Stimulated activated CD8-positive, alpha-beta memory T cell treated with anti-CD3 and anti-CD28 coated beads, Interleukin-15, amount 100 ng/mL, for 1 hour (primary cell): ENCODE results near the gene VPS11.
"Not testable (repeated sequence)": the region's sequence is repeated elsewhere in the genome, so short reads cannot be mapped to it uniquely, and the experiment has no call there.

Experiments
- DNase-seq: peaks from one replicate; pipeline ENCODE4 v3.0.0-alpha.2; 2020; ENCODE audit warnings: low read depth

VPS11 gene

DNA sequence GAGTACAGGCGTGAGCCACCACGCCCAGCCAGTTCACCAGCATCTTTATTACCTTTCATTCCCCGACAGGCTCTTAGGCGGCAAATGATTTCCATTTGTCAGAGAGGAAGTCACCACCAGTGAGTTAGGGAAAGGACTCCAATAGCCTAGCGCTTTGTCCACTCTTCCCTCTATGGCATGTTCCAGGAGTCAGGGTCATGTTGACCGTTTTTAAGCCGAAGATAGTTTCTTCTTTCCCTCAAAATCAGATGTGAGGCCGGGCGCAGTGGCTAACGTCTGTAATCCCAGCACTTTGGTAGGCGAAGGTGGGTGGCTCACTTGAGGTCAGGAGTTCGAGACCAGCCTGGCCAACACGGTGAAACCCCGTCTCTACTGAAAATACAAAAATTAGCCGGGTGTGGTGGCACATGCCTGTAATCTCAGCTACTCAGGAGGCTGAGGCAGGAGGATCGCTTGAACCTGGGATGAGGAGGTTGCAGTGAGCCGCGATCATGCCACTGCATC, 35.6 kb downstream of the VPS11 start:
- DNase-seq = not testable (repeated sequence)

DNA sequence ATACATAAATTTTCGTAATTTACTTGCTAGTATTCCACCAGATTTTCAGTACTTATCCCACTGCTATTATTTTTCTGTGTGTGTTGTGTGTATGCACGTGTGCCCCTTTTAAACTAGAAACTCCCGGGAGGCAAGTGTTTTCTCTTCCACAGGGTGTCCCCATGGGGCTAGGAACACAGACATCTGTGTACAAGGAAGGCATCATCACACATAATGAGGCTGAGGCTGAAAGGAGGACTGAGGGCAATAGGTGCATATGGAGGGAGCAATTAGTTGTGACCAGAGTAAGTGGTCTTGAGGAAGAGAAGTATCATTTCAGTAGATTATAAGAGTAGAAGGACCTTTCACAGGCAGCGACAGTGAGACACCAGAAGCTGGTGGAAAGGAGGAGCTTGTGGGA, 36.2 kb downstream of the VPS11 start:
- no peak for DNase-seq

DNA sequence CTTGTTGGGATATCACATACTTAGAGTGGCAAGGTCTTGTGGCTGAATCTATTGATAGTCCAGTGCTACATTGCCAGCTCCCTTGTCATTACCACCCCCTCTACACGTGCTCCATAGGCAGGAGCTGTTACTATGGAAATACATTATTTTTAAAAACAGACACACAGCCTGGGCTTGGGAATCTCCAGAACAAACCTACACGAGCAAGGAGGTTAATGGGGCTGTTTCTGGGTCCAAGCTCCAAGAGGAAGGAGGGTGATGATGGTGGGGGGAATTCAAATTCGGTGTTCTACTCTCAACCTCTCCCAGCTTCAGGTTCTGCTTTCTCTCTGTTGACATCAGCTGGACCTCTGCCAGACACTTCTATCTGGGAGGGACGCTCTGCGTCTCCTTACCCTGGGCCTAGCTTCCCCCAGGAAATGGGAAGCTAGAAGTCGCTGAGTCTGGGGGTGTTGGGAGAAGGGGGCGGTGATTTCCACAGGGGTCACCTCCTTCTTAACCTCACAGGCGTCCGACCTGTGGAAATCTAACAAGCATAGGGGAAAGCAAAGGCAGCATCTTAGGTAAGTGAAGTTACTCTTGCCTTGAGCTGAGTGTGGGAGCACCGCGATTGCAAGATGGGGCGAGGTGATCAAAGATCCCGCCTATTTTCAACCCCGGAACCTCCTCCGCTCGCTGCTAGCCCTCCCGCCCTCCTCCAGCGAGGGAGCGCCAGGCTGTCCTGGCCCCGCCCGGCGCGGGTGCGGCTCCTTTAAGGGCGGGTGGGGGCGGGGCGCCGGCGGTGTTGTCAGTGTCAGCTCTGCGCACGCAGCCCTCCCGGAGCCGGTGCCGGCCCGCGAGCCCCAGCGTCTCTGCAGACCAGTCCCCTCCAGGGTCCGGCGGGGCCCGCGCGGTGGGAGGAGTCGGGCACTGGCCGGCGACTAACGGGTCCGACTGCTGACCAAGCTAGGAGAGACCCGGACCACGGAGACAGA, 39.2 kb downstream of the VPS11 start, which contains the start of gene C2CD2L:
TSS of gene C2CD2L (plus strand) at position 781 of the 974 bp plus-strand sequence. CDS start 398 bp downstream, outside the sequence.
- peak; percentile 70 for DNase-seq

DNA sequence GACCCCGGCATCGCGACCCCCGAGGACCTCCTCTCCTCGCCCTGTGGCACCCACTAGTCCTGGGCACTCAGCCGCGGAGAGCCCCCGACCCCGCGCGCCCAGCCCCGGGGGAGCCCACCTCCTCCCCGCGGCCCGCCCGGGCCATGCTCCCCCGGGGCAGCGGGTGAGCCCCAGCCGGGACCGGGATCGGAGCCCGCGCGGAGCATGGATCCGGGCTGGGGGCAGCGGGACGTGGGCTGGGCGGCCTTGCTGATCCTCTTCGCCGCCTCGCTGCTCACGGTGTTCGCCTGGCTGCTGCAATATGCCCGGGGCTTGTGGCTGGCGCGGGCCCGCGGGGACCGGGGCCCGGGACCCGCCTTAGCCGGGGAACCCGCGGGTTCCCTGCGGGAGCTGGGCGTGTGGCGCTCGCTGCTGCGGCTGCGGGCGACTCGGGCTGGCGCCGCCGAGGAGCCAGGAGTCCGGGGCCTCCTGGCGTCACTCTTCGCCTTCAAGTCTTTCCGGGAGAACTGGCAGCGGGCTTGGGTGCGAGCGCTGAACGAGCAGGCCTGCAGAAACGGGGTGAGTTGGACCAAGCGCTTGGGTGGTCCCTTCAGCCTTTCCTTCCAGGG, 40.0 kb downstream of the VPS11 start:
- no peak for DNase-seq

DNA sequence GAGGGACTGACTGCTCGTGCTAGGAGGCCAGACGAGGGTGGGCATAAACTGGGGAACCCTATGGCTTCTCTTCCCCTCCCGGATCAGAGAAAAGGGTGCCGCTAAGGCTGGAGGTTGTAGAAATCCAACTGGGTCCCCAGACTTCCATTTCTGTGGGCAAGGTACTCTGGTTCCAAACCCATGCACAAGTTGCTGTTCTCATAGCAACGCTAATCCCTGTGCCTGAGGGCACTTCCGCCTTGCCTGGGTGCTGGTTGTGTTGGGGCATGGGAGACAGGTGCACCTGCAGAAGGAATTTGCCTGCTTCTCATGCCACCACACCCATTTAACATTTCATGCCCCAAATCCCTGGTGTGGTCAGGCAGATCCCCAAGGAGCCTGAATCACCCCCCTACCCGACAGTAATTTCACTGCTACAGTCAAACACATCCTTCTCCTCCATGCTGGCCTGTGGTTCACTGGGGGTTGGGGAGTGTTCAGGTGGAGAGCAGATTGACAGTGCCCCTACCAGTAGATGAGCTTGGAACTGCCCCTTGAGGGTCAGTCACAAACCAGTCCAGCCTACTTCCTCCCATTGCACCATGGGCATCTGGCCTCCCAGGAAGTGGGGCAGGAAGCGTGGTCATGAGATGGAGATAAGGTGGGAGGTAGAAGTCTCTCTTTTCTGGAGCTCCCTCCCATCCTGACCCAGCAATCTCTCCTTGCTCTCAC, 40.7 kb downstream of the VPS11 start:
- DNase-seq = no peak

DNA sequence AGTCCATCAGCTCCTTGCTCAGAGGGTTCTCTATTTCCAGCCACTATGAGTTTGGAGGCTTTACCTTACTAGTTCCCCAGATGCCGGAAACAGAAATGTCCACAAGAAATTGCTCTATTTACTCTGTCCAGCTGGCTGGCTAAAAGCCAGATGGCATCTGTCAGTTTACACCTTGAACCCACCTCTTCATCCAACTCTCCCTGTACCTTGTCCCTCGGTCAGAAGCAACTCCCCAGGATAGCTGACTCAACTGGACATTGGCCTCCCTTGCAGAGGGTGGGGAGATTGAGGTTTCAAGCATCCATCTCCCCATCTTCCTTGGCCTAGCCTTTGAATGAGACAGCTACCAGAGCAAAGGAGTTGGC, 41.2 kb downstream of the VPS11 start:
- no peak for DNase-seq

DNA sequence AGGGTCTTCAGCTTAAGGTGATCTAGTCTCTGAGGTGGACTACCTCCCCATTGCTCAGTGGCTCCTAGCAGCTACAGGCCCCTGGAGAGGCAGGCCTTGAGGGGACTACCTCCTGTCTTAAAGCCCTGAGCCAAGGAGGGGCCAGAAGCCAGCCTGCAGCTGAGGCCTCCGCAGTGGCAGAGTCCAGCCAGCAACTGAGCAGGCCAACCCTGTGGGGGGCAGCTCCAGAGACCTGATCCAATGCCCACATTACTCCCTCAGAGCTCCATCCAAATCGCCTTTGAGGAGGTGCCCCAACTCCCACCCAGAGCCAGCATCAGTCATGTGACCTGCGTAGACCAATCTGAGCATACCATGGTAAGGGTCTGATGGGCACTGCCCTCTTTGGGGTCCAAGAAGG, 42.2 kb downstream of the VPS11 start:
- DNase-seq = no peak

DNA sequence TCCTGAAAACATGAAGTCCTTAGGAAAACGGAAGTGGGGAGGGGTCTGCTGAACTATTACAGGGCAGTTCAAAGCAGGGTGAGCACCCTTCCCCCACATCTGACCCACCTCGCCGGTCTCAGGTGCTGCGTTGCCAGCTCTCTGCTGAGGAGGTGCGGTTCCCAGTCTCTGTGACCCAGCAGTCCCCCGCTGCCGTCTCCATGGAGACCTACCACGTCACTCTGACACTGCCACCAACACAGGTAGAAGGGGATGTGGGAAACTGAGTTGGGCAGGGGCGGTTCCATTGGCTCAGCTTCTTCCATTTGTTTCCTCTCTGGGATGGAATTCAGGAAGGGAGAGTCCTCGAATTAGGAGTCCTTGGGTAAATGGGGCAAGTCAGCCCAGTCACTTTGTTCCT, 42.8 kb downstream of the VPS11 start:
- no peak for DNase-seq

DNA sequence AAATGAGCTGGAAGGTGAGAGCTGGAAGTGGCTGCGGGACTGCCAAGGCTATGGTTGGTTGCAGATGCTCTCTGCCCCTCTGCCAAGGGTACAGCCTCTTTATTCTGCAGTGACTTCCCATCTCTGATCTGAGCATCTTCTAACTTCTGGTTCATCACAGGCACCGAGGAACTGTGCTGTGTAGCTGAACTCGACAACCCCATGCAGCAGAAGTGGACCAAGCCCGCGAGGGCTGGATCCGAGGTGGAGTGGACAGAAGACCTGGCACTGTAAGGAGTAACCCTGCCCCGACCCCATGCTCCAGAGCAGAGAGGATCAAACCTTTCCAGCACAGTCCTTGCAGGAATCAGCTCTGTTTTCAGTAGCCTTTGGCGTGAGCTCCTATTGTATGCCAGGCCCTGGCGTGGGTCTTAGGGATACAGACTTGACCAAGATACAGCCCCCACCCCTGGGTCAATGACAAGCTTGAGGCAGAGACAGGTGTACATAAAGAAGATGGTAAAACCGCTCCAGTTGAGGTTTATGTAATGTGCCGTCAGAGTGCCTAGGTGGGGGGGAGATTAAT, 43.8 kb downstream of the VPS11 start:
- no peak for DNase-seq

DNA sequence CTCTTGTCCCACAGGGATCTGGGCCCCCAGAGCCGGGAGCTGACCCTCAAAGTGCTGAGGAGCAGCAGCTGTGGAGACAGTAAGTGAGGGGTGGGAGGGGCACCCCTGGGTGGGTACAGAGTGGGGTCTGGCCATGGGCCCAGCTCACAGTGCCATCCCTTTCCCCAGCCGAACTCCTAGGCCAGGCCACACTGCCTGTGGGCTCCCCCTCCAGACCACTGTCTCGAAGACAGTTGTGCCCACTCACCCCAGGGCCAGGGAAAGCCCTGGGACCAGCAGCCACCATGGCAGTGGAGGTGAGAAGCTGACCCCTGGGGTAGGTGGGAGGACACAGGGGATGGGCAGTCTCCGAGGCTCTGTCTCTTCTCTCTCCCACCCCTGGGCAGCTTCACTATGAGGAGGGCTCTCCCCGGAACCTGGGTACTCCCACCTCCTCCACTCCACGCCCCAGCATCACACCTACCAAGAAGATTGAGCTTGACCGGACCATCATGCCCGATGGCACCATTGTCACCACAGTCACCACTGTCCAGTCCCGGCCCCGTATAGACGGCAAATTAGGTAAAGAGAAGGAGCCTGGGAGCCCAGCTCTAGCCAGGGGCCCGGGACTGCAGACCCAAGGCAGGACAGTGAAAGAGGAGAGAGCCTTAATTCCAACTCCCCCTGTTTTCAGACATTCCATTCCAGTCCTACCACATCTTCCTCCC, 44.8 kb downstream of the VPS11 start:
- DNase-seq = no peak

DNA sequence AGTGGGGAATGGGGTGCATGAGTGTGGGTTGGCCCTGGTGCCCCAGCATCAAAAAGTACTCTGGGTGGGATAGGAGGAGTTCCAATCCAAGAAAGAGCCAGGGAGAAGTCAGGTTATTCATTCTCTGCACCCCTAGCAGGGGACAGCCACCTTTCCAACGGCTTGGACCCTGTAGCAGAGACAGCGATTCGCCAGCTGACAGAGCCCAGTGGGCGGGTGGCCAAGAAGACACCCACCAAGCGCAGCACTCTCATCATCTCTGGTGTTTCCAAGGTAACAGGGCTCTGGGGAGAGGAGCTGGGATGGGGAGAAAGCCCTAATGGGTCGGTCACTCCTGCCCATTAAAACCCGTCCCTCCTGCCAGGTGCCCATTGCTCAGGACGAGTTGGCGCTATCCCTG, 46.1 kb downstream of the VPS11 start:
- DNase-seq = no peak

DNA sequence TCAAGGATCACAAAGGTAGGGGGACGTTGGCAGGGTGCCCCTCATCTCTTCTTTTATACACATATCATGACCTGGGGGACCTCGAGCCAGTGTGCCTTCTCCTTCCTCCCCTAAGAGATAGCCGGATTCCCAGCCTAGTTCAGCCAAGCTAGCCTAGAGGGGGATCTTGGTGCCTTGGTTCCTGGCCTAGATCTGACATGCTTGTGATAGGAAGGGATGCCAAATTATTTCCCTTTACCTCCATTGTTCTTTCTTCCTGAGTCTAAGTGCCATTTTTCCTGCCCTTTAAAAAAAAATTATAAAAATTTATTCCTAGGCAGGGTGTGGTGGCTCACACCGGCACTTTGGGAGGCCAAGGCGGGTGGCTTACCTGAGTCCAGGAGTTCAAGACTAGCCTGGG, 46.7 kb downstream of the VPS11 start:
- no peak for DNase-seq

DNA sequence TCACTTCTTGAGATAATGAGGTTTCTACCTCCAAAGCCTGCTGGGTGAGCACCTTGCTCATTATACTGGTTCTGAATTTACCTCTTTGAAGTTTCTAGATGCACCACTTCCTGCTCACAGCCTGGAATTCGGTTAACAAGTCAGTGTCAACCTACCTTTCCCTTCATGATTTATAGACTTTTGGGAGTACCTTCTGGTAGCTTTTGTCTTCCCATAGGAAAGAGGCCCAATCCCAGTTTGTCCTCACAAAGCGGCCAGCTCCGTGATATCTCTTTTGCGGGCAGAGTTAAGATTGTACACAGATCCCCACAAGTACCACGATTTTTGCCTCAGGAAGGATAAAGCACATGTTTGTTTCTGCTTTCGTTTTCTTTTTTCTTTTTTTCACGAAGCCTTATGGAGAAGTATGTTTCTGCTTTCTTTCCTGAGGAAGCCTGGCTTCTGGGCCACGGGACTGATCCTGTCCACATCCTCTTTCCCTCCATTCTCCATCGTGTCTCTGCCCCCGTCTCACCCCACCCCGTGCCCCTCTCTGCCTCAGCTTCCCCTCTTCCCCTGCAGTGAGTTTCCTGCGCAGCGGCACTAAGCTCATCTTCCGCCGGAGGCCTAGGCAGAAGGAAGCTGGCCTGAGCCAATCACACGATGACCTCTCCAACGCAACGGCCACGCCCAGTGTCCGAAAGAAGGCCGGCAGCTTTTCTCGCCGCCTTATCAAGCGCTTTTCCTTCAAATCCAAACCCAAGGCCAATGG, 48.0 kb downstream of the VPS11 start:
- no peak for DNase-seq

DNA sequence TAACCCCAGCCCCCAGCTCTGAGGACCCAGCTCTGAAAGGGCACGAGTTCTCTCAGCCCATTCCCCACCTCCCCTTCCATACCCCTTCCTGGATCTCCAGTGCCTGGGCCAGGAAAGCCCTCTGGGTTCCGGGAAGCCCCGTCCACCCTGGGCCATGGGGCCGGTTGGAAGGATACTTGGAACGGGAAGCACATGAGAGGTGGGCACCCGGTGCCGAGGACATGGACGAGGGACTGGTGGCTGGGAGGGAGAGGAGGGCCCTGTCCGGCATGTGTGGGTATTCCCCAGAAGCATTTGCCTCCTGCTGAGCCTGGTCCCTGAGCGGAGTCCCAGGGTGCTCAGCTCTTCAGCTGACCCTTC, 48.6 kb downstream of the VPS11 start:
- DNase-seq = no peak

DNA sequence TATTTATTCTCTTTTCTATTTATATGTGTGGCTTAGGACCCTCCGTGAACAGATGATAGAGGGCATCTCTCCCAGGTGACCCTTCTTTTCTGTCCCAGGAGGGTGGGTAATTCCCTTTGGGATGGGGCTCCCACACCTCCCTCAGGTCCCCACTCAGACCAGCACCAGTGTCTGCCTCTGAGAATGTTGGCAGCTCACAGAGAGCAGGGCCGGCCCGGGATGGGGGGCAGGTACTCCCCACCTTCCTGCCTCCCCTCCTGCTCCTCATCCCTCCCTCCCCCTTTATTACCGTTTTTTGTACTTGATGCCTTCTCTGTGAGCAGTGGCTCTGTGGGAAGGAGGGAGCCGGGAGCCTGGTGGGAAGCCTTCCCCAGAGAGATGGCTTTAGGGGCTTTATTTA, 49.0 kb downstream of the VPS11 start:
- DNase-seq = no peak

DNA sequence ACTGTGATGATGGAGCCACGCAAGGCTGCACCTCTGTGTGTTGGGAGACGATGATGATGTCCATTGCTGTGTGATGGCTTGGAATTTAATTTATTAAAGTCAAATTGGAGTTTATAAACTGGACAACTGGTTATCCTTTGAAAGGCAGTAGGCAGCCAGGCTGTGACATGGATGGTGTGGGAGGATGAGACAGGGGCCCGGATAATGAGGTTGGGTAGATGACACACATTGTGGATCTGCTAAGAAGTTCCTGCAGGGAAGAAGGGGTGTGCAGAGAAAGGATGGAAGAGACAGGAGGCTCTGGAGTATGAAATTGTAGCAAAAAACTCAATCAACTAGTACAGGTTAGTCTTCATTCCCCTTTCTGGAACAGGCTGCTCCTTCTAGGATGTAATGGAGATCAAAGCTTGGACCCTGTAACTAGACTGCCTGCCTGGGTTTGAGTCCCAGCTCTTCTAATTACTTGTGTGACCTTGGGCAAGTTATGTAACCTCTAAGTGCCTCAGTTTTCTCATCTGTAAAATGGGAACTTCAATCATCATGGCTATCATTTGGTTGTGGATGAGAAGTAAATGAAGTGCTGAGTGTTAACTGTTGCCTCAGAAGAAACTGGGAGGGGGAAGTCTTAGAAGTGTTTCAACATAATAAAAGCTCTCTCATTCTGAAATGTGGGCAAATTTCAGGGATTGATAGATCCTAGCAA, 49.5 kb downstream of the VPS11 start:
- no peak for DNase-seq

DNA sequence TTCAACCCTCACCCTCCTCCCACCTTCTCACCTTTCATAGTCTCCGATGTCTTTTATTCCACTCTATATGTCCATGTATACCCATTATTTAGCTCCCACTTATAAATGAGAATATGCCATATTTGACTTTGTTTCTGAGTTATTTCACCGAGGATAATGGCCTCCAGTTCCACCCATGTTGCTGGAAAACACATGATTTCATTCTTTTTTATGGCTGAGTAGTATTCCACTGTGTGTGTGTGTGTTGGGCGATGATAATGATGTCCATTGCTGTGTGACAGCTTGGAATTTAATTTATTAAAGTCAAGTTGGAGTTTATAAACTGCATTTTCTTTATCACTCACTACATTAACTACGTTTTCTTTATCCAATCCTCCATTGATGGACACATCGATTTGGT, 50.6 kb downstream of the VPS11 start:
- no peak for DNase-seq

DNA sequence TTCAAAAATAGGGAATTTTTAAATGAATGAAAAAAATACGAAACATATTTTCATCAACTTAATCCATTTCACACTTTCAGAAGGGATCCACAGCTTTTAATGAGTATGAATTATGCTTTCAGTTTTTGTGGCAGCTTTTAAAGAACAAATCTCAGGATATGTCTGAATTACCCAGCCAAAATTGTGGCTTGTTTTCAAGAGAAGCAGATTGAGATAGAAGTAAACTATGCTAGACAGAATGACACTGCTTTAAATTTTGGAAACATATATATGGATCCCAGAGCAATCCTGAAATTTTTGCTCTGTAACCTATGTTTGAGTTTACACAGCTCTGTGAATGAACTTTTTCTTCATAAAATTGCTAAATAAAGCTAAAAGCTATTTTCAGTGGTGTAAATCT, 51.3 kb downstream of the VPS11 start:
- no peak for DNase-seq

DNA sequence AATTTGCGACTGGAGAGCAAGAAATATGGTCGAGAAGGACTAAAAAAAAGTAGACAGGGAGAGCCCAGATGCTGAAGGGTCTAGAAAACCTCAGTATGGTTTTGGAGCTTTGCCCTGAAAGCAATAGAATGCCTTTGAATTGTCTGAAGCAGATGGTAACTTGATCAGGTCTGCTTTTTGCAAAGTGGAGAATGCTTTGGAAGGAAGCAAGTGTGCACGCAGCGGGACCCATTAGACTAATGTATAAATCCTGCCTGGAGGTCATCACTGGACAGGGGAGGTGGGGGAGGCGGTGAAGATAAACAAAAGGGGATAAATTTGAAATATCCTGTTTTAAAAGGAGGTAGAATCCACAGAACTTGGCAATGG, 53.0 kb downstream of the VPS11 start:
- no peak for DNase-seq

DNA sequence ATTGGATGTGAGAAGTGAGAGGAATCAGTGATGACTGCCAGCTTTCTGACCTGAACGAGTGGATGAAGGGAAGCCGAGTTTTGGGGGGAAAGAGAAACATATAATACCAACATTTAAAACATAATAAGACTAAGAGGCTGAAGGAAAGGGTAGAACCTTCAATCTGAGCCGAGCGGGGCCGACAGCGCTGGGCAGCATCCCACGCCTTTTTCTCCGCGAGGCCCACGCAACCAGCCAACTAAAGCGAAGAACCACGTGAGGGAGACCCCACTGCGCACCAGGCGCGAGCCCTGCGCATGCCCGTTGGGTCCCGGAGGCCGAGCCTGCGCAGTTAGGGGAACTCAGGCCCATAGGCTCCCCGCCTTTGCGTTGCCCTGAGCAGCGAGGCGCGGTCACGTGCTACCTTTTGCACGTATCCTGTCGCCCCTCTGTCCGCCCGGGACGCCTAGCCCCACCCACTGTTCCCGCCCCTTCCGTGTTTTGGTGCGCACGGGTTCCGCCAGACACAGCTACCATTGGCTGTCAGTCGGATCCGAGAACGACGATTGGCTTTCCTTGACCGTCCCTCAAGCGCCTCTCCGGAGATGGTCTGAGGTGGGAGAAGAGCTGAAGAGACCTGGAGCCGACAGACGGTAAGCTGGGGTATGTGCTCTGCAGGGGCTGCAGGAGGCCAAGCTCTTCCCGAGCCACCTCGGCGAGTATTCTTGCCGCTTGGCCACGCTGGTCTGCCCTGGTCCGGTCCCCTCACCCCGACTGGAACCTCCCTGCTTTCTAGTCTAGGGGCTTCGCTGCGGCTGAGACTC, 53.6 kb downstream of the VPS11 start, which contains the start of gene HINFP:
TSS of gene HINFP (plus strand) at position 573 of the 803 bp plus-strand sequence. CDS start 5,365 bp downstream, outside the sequence.
- peak; percentile 100 for DNase-seq
